ENCODE measurements around the gene CCDC148.

- TF ChIP-seq CTCF (IDR thresholded peaks at IDR 0.05; ENCODE audit: insufficient read depth, low read length, poor library complexity, severe bottlenecking) (no peak), EZH2phosphoT487 (conservative IDR thresholded peaks at IDR 0.05; ENCODE audit: low read length) (no peak)
Measured at GRCh38 chr2:158214431-158214830, 242.1 kb downstream of the CCDC148 start.
